Hematopoietic multipotent progenitor cell treated with erythropoietin and hydrocortisone succinate and interleukin-3 and kit ligand, for 4 days (in vitro differentiated cells): ENCODE measurements around the gene NACC2.

Experiments used
- DNase-seq: peaks from one replicate; pipeline ENCODE4 v3.0.0-alpha.2; 2015

The NACC2 gene, protein sequence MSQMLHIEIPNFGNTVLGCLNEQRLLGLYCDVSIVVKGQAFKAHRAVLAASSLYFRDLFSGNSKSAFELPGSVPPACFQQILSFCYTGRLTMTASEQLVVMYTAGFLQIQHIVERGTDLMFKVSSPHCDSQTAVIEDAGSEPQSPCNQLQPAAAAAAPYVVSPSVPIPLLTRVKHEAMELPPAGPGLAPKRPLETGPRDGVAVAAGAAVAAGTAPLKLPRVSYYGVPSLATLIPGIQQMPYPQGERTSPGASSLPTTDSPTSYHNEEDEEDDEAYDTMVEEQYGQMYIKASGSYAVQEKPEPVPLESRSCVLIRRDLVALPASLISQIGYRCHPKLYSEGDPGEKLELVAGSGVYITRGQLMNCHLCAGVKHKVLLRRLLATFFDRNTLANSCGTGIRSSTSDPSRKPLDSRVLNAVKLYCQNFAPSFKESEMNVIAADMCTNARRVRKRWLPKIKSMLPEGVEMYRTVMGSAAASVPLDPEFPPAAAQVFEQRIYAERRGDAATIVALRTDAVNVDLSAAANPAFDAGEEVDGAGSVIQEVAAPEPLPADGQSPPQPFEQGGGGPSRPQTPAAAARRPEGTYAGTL

DNA sequence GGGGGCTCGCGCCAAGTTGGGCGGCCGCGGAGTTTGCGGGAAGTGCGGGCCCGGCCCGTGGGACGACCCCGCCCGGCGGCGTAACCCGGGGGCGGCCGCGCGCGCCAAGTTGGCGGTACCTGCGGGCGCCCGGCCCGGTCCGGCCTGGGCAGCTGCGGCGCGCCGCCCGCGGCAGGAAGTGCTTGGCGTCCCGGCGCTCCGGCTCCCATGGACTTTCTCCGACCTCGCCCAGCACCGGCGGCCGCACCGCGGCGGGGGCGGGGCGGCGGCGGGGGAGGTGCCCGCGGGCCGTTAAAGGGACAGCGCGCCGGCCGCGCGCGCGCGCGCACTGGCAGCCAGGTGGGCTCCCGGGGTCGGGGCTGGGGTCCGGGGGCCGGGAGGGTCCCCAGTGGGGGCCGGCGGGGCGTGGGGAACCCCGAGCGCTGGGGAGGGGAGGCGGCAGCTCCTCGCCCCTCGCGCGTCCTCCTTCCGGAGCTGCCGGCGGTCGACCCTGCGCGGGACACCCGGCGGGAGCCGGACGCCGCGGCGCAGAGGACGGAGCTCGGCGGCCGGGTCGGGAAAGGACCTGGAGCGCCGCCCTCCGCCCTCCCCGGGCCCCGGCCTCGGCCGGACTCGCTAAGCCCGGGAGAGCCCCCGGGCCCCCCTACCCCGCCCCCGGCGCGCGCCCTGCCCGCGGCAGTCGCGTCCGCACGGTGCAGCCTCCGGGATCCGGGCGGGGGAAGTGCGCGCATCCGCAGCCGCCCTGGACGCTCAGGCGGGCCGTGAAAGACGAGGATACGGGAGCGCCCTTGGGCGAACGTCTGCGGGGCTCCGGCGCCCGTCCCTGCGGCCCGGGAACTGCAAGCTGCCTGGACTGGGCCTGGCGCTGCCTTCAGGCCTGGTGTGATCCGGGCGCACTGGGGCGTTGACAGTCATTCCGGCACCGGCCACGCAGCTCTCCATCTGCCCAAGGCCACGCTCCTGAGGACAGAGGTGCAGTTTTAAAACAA lies at the start of gene NACC2:
Gene NACC2 (minus strand): TSS at position 220 of the 989 bp plus-strand sequence. CDS start 44,768 bp downstream, outside the sequence.
- peak; percentile 75 for DNase-seq

DNA sequence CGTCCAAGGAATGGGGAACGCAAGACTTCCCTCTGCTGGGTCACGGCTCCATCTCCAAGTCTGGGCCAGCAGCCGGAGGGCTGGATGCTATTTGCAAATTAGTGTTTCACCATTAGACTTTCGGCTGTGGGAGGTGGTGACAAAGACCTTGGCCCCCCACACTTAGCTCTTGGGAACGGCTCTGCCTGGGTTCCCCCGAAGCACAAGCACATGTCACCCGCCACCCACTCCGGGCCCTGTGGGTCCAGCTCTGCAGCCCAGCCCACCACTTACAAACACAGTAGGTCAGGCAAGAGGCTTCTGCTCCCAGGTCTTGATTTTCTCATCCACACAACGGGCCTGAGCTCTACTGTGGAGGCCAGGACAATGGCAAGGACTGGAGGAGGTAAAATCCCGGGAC lies 49.4 kb upstream of the NACC2 start:
- DNase-seq = no peak

GRCh38 chr9:136143215-136144001 lies 48.3 kb upstream of the NACC2 start:
- DNase-seq = peak; percentile 56

DNA sequence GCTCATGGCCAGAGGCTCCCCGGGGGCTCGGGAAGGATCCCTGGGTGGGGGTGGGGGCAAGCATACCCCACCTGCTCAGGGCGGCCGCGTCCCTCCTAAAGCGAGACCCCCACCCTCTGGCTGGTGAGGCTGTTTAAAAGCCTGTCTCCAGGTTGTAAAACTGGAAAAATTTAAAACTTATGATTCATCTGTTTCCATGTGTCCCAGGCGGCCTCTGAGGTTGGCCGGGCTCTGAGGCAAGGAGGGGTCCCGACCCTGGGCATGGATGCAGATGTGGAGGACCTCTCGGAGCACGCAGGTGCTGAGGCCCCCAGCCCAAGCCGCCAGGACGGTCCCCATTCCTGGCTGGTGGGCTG lies 47.7 kb upstream of the NACC2 start:
- DNase-seq = no peak

- no peak for DNase-seq
Measured at GRCh38 chr9:136142414-136142796, 47.3 kb upstream of the NACC2 start.

- DNase-seq = no peak
Measured at GRCh38 chr9:136141682-136142413, 46.8 kb upstream of the NACC2 start.

GRCh38 chr9:136140966-136141365 lies 45.9 kb upstream of the NACC2 start:
- DNase-seq = no peak

- DNase-seq = no peak
Measured at GRCh38 chr9:136140046-136140445, 45.0 kb upstream of the NACC2 start.

DNA sequence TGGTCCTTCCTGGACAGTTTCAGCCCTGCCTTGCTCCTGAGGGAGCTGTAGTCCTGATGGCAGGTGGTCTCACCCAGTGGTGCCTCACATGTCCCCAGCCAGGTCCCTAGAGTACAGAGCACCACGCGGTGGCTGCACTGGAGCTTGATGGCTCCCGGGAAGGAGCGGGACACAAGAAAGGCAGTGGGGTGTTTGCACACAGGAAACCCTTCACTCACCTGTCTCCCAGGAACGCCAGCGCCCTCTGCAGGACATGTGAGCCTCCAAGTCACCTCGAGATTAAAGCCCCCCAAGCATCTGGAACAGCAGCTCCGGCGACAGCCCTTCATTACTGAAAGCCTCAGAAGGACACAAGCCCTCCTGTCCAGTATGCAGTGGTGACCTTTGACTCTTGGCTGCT lies 43.5 kb upstream of the NACC2 start:
- peak; percentile 65 for DNase-seq

DNA sequence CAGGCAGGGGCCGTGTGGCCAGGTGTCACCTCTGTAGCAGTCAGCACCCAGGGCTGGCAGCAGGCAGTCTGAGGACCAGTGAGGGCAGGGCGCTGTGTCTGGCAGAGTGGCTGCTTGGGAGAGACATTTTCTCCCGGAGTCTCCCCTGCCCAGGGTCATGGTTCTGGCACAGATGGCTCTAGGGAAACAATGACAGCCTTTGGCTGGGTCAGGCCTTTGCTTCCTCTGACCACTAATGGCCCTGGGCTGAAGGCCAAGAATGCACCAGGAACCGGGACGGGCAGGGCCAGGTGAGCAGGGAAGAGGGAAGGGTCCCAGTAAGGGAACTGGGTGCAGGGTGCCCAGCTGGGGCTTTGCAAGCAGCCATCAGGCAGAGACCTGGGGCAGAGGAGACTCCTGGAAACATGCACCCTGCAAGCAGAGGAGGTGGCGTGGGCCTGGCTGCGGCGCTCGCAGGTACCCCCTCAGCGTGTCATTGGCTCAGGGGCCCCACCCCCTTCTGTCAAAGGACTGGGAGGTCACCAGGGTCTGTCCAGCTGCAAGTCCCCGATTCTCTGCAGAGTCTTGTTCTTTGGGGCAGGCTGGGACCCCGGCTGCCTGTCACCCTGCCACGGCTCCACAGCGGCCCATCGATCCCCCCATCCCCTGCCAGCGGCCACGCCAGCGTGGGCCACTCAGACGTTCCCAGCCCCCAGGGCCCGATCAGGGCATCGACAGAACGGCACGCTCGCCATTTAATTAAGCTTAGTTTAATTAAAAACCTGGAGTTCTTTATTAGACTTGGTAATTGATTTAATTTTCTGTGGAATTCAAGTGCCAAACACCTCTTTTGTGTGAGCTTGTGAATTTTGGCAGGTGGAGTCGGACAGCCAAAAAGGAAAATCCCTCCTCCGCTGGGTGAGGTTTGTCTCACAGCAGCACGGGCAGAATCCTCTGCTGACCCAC lies 42.5 kb upstream of the NACC2 start:
- no peak for DNase-seq

GRCh38 chr9:136136127-136136925 lies 41.2 kb upstream of the NACC2 start:
- DNase-seq = no peak

DNA sequence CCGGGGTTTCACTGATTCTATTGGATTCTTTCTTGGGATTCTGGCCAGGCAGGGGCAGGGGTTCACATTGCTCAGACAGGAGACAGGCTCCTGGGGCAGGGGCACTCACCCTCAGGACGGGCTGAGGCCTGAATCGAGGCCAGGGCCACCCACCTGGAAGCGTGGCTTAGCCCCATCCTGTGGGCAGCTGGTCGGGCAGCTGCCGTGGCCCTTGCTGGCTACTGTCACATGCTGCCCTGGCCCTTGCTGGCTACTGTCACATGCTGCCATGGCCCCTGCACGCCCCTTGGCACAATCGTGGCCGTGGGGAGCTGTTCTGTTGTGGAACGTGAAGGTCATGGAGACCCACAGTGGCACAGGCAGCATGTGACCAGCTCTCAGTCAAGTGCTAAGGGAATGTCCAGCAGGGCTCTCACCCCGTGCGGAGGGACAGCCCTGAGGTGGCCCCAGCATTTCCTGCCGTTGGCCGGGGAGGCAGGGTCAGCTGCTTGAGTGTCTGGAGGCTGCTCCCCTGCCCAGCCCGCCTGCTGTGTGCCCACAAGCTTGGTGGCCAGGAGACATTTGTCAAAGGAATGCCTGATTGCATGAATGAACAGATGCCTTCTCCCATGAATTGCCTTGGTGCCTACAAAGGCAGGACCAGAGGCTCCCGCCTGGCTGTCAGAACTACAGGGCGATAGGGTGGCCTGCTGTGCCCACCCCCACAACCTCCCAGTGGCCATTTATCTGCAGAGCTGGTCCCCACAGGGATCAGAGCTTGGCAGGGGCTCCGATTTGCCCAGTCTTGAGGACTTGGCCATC lies 40.4 kb upstream of the NACC2 start:
- DNase-seq = no peak

DNA sequence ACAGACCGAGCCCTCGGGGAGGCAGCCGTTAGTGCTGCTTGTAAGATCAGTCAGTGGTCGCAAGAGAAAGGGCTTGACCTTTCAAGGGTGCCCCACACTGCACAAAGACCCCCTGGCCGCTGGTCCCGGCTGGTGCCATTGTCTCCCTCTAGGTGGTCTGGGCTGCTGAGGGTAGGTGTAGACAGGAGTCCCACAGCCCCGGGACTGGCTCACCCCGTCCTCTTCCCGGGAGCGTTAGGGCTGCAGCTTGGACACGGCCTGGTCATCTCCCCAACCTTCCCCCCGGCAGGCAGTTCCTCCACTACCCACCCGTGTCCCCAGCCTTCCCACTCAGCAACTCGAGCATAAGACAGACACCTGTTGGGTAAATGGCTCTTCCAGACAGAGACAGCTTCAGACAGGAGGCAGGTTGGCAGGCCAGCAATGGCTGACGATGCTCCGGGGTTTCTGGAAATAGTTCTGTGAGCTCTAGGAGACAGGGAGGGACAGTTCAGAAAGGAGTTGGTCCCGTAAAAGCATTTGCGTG lies 38.9 kb upstream of the NACC2 start:
- no peak for DNase-seq

DNA sequence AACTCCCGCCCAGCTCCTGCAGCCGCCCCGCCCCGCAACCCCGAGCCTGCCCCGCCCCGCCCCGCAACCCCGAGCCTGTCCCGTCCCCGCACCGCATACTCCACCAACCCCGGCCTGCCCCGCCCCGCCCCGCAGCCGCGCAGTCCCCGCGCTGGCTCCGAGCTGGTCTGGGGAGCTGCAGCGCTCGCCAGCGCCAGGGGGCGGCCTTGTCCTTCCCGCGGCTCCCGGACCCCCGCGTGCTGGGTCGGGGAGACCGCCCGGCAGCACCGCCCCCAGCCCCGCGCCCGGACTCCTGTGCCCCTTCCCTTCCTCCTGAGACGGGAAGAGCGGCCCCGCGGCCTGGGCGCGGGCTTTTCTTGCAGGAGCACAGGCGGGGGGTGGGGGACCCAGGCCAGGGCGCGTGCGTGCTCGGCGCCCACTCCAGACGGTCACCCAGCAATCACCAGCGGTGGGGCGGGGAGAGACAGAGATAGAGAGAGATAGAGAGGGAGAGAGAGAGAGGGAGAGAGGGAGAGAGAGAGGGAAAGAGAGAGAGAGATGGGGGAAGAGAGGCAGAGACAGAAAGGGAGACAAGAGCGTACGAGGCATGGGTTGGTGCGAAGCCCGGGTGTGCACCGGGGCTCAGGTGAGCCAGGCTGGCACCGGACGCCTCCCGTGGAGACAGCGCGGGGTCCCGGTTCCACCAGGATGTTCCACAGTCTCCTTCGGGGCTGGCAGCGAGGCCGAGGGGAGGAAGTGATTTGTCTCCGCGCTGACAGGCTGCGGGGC lies 38.3 kb upstream of the NACC2 start:
- peak; percentile 67 for DNase-seq

GRCh38 chr9:136132512-136133050 lies 37.5 kb upstream of the NACC2 start:
- no peak for DNase-seq

DNA sequence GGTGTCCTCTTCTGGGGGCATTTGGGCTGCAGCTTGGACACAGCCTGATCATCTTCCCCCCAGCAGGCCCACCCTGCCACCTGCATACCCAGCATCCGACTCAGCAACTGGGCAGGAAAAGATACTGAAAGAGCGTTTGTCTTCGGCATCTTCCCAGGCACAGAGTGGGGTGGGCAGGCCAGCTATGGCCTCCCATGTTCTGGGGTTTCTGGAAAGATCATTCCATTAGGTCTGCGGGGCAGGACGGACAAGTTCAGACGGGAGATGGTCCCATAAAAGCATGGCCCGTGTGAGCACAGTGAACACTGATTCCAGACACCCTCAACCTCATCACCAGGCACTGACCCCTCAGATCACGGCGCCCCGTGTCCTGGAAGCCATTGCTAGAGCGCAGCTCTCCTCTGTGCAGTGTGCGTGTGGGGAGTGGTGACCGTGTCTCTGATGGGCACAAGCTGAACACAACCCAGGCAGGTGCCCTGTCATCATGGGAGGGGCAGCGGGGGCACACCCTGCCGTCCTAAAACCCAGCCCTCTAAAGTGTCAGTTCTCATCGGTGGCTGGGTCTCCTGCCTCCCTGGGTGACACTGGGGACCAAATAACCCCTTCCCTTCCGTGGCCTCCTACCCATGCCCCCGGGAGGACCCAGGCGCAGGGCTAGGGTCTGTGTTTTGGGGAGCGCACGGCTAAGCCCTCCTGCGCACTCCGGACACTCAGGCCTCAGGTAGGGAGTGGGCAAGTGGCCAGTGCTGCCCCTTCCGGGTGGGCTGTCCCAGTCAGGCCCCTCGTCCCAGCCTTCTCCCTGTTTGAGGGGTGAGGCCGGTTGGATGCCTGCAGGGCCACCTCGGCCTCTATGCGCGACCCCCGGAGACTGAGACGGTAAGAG lies 36.8 kb upstream of the NACC2 start:
- DNase-seq = no peak

- DNase-seq = no peak
Measured at GRCh38 chr9:136129176-136129575, 34.1 kb upstream of the NACC2 start.
